T-helper 2 cell treated with Interferon-gamma antibody and Interleukin-4, amounts not matched to agents 5 μg/mL and 100 μg/mL, for 36 hours (primary cell): ENCODE measurements around the gene AZU1.

Source experiments
- DNase-seq: peaks from one replicate; pipeline ENCODE4 v3.0.0; 2021; ENCODE audit warnings: low spot score
- H3K27ac Mint-ChIP-seq: one replicate; pipeline ENCODE4 v1.8.0; 2021; ENCODE audit warnings: mild to moderate bottlenecking, mixed read lengths
- H3K27me3 Mint-ChIP-seq: one replicate; pipeline ENCODE4 v1.8.0; 2021; ENCODE audit warnings: low read depth, mixed read lengths
- H3K36me3 Mint-ChIP-seq: one replicate; pipeline ENCODE4 v1.8.0; 2021; ENCODE audit warnings: low read depth, mixed read lengths
- H3K4me1 Mint-ChIP-seq: one replicate; pipeline ENCODE4 v1.8.0; 2021; ENCODE audit warnings: low read depth, mixed read lengths
- H3K4me3 Mint-ChIP-seq: one replicate; pipeline ENCODE4 v1.8.0; 2022; ENCODE audit warnings: mild to moderate bottlenecking, moderate library complexity, mixed read lengths
- H3K9me3 Mint-ChIP-seq: one replicate; pipeline ENCODE4 v1.8.0; 2021; ENCODE audit warnings: mixed read lengths

AZU1 gene, protein sequence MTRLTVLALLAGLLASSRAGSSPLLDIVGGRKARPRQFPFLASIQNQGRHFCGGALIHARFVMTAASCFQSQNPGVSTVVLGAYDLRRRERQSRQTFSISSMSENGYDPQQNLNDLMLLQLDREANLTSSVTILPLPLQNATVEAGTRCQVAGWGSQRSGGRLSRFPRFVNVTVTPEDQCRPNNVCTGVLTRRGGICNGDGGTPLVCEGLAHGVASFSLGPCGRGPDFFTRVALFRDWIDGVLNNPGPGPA

DNA sequence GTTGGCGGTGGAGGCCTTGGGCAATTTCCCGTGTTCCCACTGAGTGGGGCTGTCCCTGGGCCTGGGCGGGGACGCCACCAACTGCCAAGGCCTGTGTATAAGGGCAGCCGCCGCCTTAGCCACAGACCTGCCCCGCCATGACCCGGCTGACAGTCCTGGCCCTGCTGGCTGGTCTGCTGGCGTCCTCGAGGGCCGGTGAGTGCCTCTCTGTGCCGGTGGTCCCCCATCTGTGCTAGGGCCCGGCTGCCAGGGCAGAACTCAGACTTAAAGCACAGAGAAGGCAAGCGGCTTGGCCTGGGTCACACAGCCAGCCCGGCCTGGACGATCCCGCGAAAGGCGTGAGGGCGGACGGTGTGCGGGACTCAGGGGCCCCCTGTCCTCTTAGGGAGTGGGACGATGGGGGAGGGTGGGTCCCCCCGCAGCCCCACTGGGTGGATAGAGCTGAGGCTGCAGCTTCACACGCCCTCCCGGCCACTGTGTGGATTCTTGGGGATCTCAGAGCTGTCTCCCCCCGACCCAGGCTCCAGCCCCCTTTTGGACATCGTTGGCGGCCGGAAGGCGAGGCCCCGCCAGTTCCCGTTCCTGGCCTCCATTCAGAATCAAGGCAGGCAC lies at the start of gene AZU1:
TSS of gene AZU1 (plus strand) at position 128 of the 612 bp plus-strand sequence. CDS start at position 138, 10 bp downstream.
- H3K9me3 Mint-ChIP-seq = no peaks in the 10 kb centered on the region
- no peak within 1 kb of the TSS for H3K4me3 Mint-ChIP-seq
- H3K4me1 Mint-ChIP-seq = no peaks in the 10 kb centered on the region
- no peak within 1 kb of the TSS for H3K27ac Mint-ChIP-seq
- peaks cover 11% of the 10 kb centered on the region for H3K27me3 Mint-ChIP-seq
- DNase-seq = no peak
- H3K36me3 Mint-ChIP-seq = no peaks in the 10 kb centered on the region

DNA sequence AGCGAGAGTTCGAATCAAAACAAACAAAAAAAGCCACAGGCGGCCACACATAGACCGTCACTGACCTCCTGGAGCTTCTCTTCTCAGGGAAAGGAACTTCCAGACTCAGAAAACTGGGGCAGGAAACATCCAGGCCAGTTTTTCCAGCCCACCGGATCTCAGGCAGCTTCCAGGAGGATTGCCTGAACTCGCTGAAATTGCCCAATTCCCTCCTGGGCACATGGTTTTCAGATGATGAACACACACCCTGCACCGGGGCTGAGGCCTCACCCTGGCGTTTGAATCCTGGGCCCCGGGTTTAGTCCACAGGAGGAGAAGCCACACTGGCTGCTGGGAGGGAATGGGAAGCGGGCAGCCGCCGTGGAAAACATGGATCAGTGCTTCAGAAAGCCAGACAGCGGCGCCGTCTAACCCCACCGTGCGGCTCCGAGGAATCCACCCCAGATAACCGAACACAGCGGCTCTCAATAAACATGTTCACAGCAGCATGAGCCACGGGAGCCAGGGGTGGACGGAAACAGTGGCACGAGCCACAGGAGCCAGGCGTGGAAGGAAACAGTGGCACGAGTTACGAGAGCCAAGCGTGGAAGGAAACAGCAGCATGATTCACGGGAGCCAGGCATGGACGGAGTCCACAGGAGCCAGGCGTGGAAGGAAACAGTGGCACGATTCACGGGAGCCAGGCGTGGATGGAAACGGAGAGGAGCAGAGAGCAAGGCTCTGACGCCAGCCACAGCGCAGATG lies 48.6 kb upstream of the AZU1 start:
- Mint-ChIP-seq H3K27me3 (no peaks in the 10 kb centered on the region), H3K27ac (no peak overlapping the region), H3K9me3 (no peaks in the 10 kb centered on the region), H3K4me3 (no peak overlapping the region), H3K4me1 (no peaks in the 10 kb centered on the region), H3K36me3 (no peaks in the 10 kb centered on the region)
- no peak for DNase-seq

DNA sequence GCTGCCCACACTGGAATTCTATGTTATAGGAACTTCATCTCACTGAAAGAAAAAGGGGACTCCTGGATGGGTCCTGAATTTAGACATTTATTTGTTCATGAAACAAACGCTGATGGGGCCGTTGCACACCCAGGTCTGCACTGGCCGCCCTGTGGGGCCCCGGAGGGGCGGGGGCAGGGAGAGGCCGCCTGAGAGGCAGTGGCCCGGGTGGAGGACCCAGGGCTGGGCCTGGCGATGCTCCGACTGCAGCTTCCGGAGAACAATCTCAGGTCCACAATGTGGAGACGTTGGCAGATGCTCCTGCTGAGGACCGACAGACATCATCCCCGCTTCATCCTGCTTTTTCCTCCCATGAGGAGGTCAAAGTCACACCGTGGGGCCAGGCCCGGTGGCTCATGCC lies 46.7 kb upstream of the AZU1 start:
- Mint-ChIP-seq H3K36me3 (no peaks in the 10 kb centered on the region), H3K9me3 (no peaks in the 10 kb centered on the region), H3K27me3 (no peaks in the 10 kb centered on the region), H3K4me3 (no peak overlapping the region), H3K4me1 (no peaks in the 10 kb centered on the region), H3K27ac (no peak overlapping the region)
- DNase-seq = no peak

DNA sequence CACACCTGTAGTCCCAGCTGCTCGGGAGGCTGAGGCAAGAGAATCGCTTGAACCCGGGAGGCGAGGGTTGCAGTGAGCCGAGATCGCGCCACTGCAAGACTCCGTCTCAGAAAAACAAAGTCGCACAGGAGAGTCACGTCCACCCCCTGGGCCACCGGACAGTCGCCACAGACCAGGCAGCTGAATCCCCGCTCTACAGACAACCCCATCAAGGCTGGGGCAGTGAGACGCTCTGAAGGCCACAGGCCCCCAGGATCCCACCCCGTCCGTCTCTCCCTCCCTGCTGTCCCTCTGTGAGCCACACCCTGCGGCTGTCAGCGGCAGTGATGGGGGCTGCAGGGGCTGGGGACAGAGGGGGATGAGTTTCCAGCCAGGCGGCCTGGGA lies 45.8 kb upstream of the AZU1 start:
- H3K27me3 Mint-ChIP-seq = no peaks in the 10 kb centered on the region
- no peaks in the 10 kb centered on the region for H3K36me3 Mint-ChIP-seq
- H3K9me3 Mint-ChIP-seq = no peaks in the 10 kb centered on the region
- H3K4me3 Mint-ChIP-seq = no peak overlapping the region
- H3K4me1 Mint-ChIP-seq = no peaks in the 10 kb centered on the region
- no peak overlapping the region for H3K27ac Mint-ChIP-seq
- no peak for DNase-seq

DNA sequence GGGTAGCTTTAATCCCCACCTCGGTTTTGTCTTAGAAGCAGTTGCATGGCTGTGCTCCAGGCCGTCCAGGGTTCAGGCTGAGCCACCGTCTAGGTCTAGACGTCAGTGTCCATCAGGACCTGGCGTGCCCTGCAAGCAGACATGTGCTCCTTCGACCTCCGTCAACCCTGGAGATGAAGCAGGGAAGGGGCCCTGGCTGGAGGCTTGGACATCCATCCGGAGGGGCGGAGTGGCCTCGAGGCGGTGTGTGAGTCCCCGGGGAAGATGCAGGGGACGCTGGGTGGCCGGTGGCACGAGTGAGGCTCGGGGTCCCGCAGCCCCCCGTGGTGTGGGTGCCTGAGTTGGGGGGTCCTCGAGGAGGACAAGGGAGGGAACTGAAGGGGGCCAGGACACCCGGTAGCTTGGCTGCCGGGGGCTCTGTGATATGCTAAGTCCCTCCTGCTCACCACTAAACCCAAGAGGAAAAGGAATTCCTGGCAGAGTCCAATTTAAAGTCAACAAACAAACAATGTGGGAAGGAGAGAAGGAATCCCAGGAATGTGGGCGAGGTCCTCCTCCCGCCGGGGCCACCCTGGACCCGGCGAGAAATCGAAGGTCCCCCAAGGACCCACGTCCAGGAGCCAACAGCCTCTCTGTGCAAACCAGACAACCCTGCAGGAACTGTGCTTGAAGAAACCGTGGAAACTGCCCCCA lies 45.3 kb upstream of the AZU1 start:
- DNase-seq = no peak
- no peak overlapping the region for H3K4me3 Mint-ChIP-seq
- no peaks in the 10 kb centered on the region for H3K36me3 Mint-ChIP-seq
- no peaks in the 10 kb centered on the region for H3K9me3 Mint-ChIP-seq
- H3K4me1 Mint-ChIP-seq = no peaks in the 10 kb centered on the region
- H3K27ac Mint-ChIP-seq = no peak overlapping the region
- H3K27me3 Mint-ChIP-seq = no peaks in the 10 kb centered on the region

DNA sequence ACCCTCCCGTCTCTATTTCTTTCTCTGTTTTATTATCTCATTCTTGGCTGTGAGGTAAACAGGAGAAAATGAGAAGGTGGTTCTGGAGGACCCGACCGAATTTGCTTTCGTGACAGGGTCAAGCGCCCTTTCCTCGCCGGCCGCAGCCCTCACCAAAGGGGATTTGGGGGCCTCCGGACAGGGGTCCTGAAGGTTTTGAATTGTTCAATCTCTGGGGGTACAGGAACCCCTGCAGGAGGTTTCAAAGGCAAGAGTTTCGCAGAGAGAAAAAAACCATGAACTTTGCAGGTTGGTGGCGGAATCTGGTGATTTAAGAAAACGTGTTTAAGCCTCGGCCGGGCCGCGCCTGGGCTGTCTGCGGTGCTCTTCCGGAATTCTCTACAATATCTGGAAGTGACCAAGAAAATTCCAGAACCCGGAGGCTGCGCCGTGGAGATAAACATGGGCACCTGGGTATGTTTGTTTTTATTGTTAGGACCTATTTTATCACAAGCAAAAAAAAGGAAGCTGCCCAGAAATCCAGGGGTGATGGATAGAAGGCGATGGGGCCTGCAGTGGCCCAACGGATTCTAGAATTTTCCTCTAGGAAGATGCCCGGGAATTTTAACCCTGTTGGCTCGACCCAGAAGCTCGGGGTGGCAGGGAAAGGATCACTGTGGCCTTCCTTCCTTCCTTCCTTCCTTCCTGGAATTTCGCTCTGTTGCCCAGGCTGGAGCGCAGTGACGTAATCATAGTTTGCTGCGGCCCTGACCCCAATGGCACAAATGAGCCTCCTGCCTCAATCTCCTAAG lies 44.6 kb upstream of the AZU1 start:
- H3K27me3 Mint-ChIP-seq = no peaks in the 10 kb centered on the region
- DNase-seq = no peak
- no peaks in the 10 kb centered on the region for H3K4me1 Mint-ChIP-seq
- H3K27ac Mint-ChIP-seq = no peak overlapping the region
- H3K36me3 Mint-ChIP-seq = no peaks in the 10 kb centered on the region
- H3K9me3 Mint-ChIP-seq = no peaks in the 10 kb centered on the region
- no peak overlapping the region for H3K4me3 Mint-ChIP-seq

DNA sequence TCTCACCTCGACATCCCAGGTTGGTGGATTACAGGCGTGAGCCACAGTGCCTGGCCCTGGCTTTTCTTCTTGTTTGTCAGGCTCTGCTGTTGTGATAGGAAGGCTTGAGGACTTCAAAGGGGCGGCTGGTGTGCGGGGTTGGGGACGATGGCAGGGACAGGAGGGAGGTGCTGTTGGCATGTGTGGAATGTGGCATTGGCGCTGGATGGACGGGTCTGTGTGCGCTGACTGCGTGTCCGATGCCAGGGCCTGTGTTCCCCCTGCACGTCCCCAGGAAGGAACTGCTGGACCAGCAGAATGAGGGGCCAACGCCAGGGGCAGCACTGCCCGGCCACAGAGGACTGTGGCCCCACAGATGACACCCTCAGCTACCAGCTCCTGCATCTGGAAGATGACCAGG lies 43.1 kb upstream of the AZU1 start:
- Mint-ChIP-seq H3K27me3 (peaks cover 3% of the 10 kb centered on the region), H3K4me3 (no peak overlapping the region), H3K36me3 (no peaks in the 10 kb centered on the region), H3K4me1 (no peaks in the 10 kb centered on the region), H3K27ac (no peak overlapping the region), H3K9me3 (no peaks in the 10 kb centered on the region)
- no peak for DNase-seq

DNA sequence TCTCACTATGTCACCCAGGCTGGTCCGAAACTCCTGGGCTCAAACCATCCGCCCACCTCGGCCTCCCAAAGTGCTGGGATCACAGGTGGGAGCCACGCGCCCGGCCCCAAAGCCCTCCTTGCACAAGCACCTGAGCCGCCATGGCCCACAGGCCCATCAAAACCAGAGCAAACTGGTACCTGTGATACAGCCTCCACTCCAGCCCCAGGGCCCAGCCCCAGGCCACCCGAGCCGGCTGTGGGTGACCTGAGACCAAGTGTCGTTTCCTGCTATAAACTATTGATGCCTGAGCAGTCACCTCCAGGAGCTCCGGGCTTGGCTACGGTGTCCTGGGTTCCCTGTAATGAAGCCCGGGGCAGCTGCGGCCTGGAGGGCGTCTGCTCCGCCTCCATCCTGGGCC lies 40.1 kb upstream of the AZU1 start:
- H3K27me3 Mint-ChIP-seq = peaks cover 3% of the 10 kb centered on the region
- H3K4me3 Mint-ChIP-seq = no peak overlapping the region
- H3K36me3 Mint-ChIP-seq = no peaks in the 10 kb centered on the region
- DNase-seq = no peak
- H3K9me3 Mint-ChIP-seq = no peaks in the 10 kb centered on the region
- H3K27ac Mint-ChIP-seq = no peak overlapping the region
- no peaks in the 10 kb centered on the region for H3K4me1 Mint-ChIP-seq

DNA sequence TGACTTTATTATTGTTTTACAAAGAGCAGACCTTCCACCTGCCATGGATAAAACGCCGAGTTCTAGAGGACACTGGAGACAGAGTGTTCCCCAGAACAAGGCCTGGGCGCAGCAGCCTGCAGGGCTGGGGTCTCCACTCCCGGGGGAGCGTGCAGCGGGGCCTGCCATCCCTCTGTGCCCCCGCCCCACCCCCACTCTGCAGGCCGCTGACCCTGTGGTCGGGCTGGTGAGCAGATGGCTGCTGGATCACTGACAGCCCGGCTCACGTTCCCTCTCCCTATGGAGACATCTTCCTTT lies 39.0 kb upstream of the AZU1 start:
- H3K27ac Mint-ChIP-seq = no peak overlapping the region
- no peaks in the 10 kb centered on the region for H3K4me1 Mint-ChIP-seq
- H3K4me3 Mint-ChIP-seq = no peak overlapping the region
- H3K27me3 Mint-ChIP-seq = peaks cover 3% of the 10 kb centered on the region
- no peaks in the 10 kb centered on the region for H3K36me3 Mint-ChIP-seq
- DNase-seq = no peak
- no peaks in the 10 kb centered on the region for H3K9me3 Mint-ChIP-seq

DNA sequence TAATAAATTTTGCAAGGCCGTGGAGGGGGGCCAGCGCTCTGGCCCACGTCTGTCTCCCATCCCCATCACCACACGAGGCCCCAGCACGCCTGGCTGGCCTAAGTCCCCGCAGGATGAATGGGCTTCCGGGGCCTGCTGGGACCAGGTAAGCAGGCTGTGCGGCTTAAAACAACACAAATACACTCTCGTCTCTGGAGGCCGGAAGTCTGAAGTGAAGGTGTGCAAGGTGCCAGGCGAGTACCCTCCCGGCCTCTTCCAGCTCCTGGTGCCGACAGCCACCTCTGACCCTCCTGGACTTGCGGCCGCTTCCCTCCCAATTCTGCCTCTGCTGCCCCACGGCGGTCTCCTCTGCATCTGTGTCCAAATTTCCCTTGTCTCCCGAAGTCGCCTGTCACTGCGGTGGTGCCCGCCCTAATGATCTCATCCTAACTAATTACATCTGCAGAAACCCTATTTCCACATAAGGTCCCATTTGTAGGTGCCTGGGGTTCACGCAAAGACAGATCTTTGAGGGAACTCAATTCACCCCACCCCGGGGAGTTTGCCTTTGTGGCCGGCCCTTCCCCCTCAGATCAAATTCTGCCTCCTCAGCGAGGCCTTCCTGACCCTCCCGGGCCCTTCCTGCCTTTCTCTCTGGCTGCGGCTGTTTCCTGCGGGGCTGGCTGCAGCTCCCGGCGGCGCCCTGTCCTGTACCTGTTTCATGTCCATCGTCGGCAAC lies 38.5 kb upstream of the AZU1 start:
- H3K27ac Mint-ChIP-seq = peak overlapping the region; percentile 50
- no peaks in the 10 kb centered on the region for H3K9me3 Mint-ChIP-seq
- H3K4me3 Mint-ChIP-seq = no peak overlapping the region
- DNase-seq = no peak
- H3K27me3 Mint-ChIP-seq = peaks cover 3% of the 10 kb centered on the region
- no peaks in the 10 kb centered on the region for H3K36me3 Mint-ChIP-seq
- no peaks in the 10 kb centered on the region for H3K4me1 Mint-ChIP-seq

DNA sequence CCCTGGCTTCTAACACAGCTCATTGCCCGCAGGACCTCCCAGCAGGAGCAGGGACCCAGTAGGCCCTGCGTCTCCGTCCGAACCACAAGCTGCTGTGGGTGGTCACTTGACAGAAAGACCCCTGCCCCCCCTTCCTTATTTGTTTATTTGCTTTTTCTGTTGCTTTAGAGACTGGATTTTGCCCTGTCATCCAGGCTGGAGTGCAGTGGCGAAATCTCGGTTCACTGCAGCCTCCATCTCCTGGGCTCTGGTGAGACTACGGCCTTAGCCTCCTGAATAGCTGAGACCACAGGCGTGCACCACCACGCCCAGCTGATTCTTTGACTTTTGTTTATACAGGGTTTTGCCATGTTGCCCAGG lies 38.0 kb upstream of the AZU1 start:
- H3K27ac Mint-ChIP-seq = no peak overlapping the region
- no peaks in the 10 kb centered on the region for H3K36me3 Mint-ChIP-seq
- no peak for DNase-seq
- no peaks in the 10 kb centered on the region for H3K9me3 Mint-ChIP-seq
- peaks cover 3% of the 10 kb centered on the region for H3K27me3 Mint-ChIP-seq
- no peak overlapping the region for H3K4me3 Mint-ChIP-seq
- no peaks in the 10 kb centered on the region for H3K4me1 Mint-ChIP-seq

DNA sequence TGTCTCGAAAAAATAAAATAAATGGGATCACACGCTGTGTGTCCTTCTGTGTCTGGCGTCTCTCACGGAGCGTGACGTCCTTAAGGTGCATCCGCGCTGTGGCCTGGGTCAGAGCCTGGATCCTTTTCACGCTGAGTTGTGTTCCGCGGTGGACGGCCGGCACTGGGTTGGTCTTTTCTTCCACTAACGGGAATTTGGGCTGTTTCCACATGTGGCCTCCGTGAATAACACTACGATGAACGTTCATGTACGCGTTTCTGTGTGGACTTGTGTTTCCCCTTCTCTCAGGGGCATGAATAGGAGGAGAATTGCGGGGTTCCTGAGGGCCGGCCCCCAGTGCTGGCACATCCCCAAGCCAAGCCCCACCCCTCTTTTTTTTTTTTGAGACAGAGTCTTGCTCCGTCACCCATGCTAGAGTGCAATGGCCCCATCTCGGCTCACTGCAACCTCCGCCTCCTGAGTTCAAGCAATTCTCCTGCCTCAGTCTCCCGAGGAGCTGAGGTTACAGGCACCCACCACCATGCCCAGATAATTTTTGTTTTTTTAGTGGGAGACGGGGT lies 36.5 kb upstream of the AZU1 start:
- peaks cover 3% of the 10 kb centered on the region for H3K27me3 Mint-ChIP-seq
- no peak overlapping the region for H3K4me3 Mint-ChIP-seq
- no peak overlapping the region for H3K27ac Mint-ChIP-seq
- no peaks in the 10 kb centered on the region for H3K4me1 Mint-ChIP-seq
- DNase-seq = no peak
- H3K9me3 Mint-ChIP-seq = no peaks in the 10 kb centered on the region
- no peaks in the 10 kb centered on the region for H3K36me3 Mint-ChIP-seq
